ENCODE measurements around the gene ITSN1.

DNA sequence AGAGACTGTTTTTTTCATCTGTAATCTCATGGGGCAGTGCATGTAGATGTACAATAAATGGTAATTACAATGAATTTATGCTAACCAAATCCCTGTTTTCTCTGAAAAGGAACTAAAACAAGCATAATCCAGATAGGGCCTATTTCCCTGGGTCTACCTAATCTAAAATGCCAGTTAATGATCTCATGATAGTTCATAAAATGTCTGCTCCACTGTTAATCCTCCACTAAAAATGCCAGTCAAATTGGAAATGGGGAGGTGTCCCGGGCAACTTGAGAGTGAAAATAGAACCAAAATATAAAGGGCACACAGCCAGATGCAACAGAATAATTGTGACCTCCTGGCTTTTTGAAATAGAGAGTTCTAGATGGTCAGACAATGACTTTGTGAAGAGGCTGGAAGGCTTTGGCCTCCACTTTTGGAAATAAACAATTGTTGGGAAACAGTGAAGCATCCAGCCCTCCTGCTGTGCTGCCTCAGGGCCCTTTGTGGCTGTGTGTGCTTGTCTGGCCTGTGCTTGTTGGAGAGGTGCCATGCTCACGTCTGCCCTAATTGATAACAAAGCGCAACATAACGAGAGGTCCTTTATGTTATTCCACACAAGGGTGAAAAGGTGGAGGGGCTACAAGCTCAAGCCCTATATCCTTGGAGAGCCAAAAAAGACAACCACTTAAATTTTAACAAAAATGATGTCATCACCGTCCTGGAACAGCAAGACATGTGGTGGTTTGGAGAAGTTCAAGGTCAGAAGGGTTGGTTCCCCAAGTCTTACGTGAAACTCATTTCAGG lies 175.6 kb downstream of the ITSN1 start:
- TF ChIP-seq, protein P1, sequence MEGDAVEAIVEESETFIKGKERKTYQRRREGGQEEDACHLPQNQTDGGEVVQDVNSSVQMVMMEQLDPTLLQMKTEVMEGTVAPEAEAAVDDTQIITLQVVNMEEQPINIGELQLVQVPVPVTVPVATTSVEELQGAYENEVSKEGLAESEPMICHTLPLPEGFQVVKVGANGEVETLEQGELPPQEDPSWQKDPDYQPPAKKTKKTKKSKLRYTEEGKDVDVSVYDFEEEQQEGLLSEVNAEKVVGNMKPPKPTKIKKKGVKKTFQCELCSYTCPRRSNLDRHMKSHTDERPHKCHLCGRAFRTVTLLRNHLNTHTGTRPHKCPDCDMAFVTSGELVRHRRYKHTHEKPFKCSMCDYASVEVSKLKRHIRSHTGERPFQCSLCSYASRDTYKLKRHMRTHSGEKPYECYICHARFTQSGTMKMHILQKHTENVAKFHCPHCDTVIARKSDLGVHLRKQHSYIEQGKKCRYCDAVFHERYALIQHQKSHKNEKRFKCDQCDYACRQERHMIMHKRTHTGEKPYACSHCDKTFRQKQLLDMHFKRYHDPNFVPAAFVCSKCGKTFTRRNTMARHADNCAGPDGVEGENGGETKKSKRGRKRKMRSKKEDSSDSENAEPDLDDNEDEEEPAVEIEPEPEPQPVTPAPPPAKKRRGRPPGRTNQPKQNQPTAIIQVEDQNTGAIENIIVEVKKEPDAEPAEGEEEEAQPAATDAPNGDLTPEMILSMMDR (IDR thresholded peaks at IDR 0.05), result no peak
- TF ChIP-seq POLR2AphosphoS5 (IDR thresholded peaks at IDR 0.05), result no peak
- TF ChIP-seq EP300 (IDR thresholded peaks at IDR 0.05), result no peak
- no peak for TF ChIP-seq POLR2A (IDR thresholded peaks at IDR 0.05)
